ENCODE measurements around the gene DEDD.

The DEDD gene

DNA sequence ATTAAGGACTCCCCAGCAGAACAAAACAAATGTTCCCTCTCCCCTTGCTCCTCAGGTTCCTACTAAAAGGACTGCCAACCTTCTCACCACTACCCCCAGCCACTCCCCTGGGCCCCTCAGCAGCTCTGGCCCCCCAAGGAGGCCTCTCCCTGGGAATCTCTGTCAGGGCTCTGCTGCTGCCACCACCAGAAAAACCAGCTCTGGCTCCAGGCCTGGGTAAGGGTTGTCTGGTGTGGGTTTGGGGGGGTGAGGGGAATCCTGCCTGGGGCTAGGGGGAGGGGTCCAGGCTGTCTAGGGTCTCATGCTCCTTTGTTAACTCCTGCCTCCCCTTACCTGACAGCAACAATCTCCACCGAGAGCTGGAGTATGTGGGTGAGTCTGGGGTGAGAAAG lies 47.9 kb downstream of the DEDD start:
- DNase-seq (ENCODE audit: low read depth in 2 of 2) = no peak
- H3K4me3 ChIP-seq (replicated peaks in 1 of 2; ENCODE audit: low read depth in 2 of 2, low read length in 2 of 2) = no peak overlapping the region
- TF ChIP-seq, protein P1, sequence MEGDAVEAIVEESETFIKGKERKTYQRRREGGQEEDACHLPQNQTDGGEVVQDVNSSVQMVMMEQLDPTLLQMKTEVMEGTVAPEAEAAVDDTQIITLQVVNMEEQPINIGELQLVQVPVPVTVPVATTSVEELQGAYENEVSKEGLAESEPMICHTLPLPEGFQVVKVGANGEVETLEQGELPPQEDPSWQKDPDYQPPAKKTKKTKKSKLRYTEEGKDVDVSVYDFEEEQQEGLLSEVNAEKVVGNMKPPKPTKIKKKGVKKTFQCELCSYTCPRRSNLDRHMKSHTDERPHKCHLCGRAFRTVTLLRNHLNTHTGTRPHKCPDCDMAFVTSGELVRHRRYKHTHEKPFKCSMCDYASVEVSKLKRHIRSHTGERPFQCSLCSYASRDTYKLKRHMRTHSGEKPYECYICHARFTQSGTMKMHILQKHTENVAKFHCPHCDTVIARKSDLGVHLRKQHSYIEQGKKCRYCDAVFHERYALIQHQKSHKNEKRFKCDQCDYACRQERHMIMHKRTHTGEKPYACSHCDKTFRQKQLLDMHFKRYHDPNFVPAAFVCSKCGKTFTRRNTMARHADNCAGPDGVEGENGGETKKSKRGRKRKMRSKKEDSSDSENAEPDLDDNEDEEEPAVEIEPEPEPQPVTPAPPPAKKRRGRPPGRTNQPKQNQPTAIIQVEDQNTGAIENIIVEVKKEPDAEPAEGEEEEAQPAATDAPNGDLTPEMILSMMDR (IDR thresholded peaks at IDR 0.05; ENCODE audit: low read depth, low read length) = no peak

DNA sequence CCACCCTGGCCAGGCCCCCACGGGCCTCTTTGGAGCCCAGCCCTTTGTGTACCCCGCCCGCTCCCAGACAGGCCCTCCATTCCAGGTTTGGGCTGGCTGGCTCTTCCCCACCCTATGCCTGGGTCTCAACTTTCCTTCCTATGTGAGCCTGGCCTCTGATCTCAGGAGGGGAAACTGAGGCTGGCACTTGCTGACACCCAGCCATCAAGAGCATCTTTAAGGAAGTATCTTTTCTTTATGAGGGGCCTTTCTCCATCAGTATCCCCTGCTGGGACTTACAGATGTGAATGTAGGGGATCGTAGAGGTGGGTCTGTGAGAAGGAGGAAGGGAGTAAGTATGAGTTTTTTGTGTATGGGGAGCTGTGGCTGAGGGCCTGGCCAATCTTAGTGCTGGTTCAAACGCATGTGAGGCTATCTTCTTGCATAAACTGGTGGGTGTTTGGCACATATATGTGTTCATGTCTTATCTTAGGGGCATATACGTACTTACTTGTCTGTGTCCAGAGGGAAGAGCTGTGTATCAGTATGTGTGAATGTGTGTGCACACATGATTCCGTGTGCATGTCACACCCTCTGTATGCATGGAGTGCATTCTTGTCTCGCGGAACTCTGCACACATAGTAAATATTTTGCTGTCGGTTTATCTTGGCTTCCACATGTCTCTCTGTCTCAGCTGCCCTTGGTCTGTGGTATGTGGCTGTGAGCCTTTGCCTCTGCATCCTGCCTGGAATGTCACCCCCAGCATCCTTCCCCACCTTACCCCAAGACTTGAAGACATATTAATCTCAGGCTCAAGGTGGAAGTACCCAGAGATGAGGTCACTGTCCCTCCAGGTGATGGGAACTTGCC lies 48.5 kb downstream of the DEDD start:
- H3K4me3 ChIP-seq (replicated peaks in 1 of 2; ENCODE audit: low read depth in 2 of 2, low read length in 2 of 2) = no peak overlapping the region
- TF ChIP-seq, protein P1 (IDR thresholded peaks at IDR 0.05; ENCODE audit: low read depth, low read length) = no peak
- peak; percentile 26 to 34 for DNase-seq (ENCODE audit: low read depth in 2 of 2)

DNA sequence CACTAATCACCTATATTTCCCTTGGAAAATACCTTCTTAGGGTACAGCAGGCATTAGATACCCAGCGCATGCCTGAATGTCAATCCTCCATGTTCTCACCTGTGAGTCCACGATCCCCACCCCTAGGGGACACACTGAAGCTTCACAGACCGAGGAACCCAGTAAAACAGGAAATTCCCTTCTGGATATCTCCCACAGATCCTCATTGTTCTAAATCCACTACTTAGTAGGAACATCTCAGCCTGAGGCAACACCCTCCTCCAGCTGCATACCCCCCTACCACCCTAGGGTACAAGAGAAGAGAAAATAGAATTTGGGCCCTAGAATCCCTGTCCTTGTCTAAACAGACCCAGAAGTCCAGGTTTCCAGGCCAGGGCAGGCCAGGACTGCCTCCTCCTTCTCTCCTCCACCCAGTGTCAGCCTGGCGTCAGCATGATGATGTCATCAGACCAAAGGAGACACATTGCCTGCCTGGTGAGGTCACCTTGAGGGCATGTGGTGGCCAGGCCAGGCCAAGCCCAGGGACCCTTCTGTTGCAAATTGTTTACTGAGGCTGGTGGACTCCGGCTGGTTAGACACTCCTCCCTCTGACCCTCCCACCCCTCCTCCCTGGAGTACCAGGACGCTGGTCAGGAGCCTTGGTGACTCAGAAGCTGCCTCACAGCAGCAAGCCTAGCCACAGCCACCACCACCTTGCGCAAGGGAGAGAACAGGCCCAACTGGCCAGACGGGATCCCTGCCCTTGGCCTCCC lies 49.3 kb downstream of the DEDD start:
- TF ChIP-seq, protein P1 (IDR thresholded peaks at IDR 0.05; ENCODE audit: low read depth, low read length) = no peak
- peak; percentile 86 to 96 for DNase-seq (ENCODE audit: low read depth in 2 of 2)
- H3K4me3 ChIP-seq (replicated peaks in 1 of 2; ENCODE audit: low read depth in 2 of 2, low read length in 2 of 2) = no peak overlapping the region

DNA sequence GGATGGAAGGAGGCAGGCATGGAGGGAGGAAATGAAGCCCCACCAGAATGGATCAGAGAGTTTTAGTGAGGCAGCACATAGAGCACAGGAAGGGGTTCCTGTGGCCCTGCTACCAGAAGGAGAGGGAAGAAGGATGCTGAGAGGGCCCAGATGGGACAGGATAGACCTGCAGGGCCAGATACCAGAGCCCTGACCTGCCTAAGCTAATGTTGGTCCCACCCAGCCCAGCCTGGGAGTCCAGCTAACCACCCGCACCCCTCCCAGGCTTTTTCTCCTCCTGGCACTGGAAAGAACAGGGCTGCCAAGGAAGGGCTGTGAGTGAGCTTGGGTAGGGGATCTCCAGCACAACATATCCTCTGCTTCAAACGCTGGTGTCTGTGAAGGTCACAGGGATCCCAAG lies 50.0 kb downstream of the DEDD start:
- DNase-seq (ENCODE audit: low read depth in 2 of 2) = no peak

DNA sequence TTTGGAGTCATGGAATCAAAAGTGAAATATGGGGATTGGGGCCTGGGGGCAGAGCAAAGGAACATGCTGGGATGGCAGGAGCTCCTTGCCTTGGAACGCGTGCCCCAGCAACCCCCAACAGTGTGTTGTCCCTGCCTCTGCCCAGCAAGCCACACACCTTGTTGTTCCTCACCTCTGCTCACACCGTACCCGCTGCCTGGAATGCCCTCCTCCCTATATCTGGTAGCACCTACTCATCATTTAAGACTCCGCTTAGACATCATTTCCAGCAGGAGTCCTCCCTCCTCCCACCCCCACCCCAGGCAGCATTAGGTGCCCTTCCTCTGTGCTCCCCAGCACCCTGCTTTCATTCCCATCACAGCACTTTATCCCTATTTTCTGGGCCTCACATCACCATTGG lies 50.9 kb downstream of the DEDD start:
- TF ChIP-seq, protein P1 (IDR thresholded peaks at IDR 0.05; ENCODE audit: low read depth, low read length) = no peak
- no peak for DNase-seq (ENCODE audit: low read depth in 2 of 2)
- H3K4me3 ChIP-seq (replicated peaks in 1 of 2; ENCODE audit: low read depth in 2 of 2, low read length in 2 of 2) = no peak overlapping the region

More for the DNA sequence above, 50.0 kb downstream of the DEDD start:
- TF ChIP-seq, protein P1 (IDR thresholded peaks at IDR 0.05; ENCODE audit: low read depth, low read length) = no peak
- no peak overlapping the region for H3K4me3 ChIP-seq (replicated peaks in 1 of 2; ENCODE audit: low read depth in 2 of 2, low read length in 2 of 2)

DNA sequence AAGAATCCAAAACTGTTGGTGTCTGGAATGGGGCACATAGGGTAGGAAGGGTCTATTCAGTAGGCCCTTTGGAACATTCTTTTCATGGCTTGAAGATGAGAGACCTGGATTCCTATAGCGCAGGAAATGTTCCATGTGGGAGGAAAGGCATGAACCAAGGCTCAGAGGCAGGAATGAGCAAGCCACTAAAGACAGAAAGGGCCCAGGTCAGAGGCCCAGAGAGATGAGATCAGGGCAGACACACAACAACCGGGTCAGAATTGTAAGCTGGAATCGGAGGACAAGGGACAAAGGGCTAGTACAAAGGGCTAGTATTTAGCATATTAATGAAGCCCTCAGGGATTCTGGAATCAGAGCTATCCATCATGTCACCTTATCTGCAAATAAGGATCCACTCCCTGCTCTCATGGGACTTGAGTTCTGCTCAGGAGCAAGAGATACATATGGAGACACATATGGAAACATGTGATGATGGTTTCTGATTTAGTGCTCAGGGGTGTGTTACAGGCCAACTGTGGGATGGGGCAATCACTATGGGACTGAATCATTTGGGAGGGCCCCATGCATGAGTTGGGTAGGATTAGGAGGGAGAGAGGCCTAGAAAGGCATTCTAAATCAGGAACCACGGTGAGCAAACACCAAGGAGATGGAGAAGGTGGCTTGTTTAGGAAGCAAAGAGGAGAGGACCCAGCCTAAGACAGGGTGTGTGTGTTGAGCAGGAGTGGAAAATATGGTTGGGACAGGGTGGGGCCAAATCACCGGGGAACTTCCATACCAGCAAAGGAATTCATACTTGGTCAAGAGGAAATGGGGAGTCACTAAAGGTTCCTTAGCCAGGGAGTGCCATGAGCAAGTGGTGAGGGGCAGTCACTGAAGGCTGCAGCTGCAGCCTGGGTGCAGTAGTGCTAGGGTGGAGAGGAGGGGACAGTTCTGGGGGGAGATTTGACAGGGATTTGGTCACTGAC lies 51.7 kb downstream of the DEDD start:
- TF ChIP-seq, protein P1 (IDR thresholded peaks at IDR 0.05; ENCODE audit: low read depth, low read length) = no peak
- H3K4me3 ChIP-seq (replicated peaks in 1 of 2; ENCODE audit: low read depth in 2 of 2, low read length in 2 of 2) = no peak overlapping the region
- DNase-seq (ENCODE audit: low read depth in 2 of 2) = peak in 1 of 2 donors; percentile 58

Data from cardiac fibroblast (primary cell).